B cell (primary cell): Measurements from ENCODE around the gene BMERB1.

ENCODE experiments used
- CTCF ChIP-seq: fragments of 200-600 bp; IDR thresholded peaks from one replicate; pipeline ENCODE4 v1.8.0; 2022; ENCODE audit warnings: antibody characterized with exemption, mild to moderate bottlenecking
- EZH2 ChIP-seq: IDR thresholded peaks from 2 replicates; pipeline ENCODE4 v1.6.1; 2012; ENCODE audit warnings: borderline replicate concordance, low read depth, mild to moderate bottlenecking, moderate library complexity, low read length; ENCODE audit not compliant: insufficient read depth, poor library complexity, severe bottlenecking

GRCh38 chr16:15526097-15526496, 91.7 kb downstream of the BMERB1 start:
- TF ChIP-seq CTCF (no peak), EZH2 (no peak)
